Activated CD4-positive, alpha-beta T cell treated with anti-CD3 and anti-CD28 coated beads for 48 hours (primary cell): Measurements from ENCODE around the gene SPDYE5.

Source experiments
- DNase-seq: peaks from one replicate; pipeline ENCODE4 v3.0.0-alpha.2; 2020

Gene SPDYE5

GRCh38 chr7:75537731-75538130 is 45.6 kb downstream of the SPDYE5 start:
- no peak for DNase-seq

- DNase-seq = no peak
Measured at GRCh38 chr7:75546237-75547015, 54.3 kb downstream of the SPDYE5 start.
